Lung (tissue), 12 donors: ENCODE measurements around the gene PPP2R2C. TPM values are rescaled to one million over a fixed set of nuclear protein-coding genes. Genes with fewer than 3 reads are reported as not detected.

ENCODE experiments used
- ATAC-seq: fragments of 200-7000 bp; cut with Tn5 transposase; one replicate; pipeline ENCODE4 v1.9.1; 2020; ENCODE audit warnings: moderate number of reproducible peaks; ENCODE audit not compliant: insufficient read depth, low FRiP score
- DNase-seq, 3 donors: peaks; one replicate each; pipeline ENCODE4 v3.0.0-alpha.2; 2013 to 2017
- H3K27ac ChIP-seq, 2 donors: one replicate each; pipeline ENCODE4 v1.5.1; 2013; ENCODE audit warnings: mild to moderate bottlenecking in 2 of 2, moderate library complexity in 2 of 2, control low read depth in 1 of 2, inconsistent platforms in 1 of 2, low read depth in 1 of 2, low read length in 1 of 2
- H3K27me3 ChIP-seq, 3 donors: one replicate each; pipeline ENCODE4 v1.5.1; 2013; ENCODE audit warnings: low read length in 2 of 3; ENCODE audit not compliant: control insufficient read depth in 3 of 3, insufficient read depth in 3 of 3
- H3K36me3 ChIP-seq, 4 donors: one replicate each; pipeline ENCODE4 v1.5.1; 2013; ENCODE audit warnings: low read length in 4 of 4, mild to moderate bottlenecking in 1 of 4, moderate library complexity in 1 of 4; ENCODE audit not compliant: control insufficient read depth in 4 of 4, insufficient read depth in 4 of 4
- H3K4me1 ChIP-seq, 5 donors: one replicate each; pipeline ENCODE4 v1.5.1; 2013; ENCODE audit warnings: low read length in 5 of 5, mild to moderate bottlenecking in 2 of 5, moderate library complexity in 1 of 5; ENCODE audit not compliant: control insufficient read depth in 5 of 5, insufficient read depth in 5 of 5
- H3K4me3 ChIP-seq: one replicate; pipeline ENCODE4 v1.5.1; 2013; ENCODE audit warnings: mild to moderate bottlenecking, control low read depth, moderate library complexity
- H3K9ac ChIP-seq, 2 donors: one replicate each; pipeline ENCODE4 v1.5.1; 2013; ENCODE audit warnings: low read length in 2 of 2, control low read depth in 1 of 2; ENCODE audit not compliant: insufficient read depth in 1 of 2
- H3K9me3 ChIP-seq, 4 donors: one replicate each; pipeline ENCODE4 v1.5.1; 2013; ENCODE audit warnings: low read length in 3 of 4, mild to moderate bottlenecking in 1 of 4, moderate library complexity in 1 of 4; ENCODE audit not compliant: control insufficient read depth in 4 of 4, insufficient read depth in 3 of 4
- WGBS, 2 donors: extraction: QIAGEN DNeasy Blood & Tissue Kit; methylation state at CpG; one replicate each; pipeline ENCODE4 v1.1.7; 2013; 5-methylcytosine and 5-hydroxymethylcytosine counted together
- polyA plus RNA-seq, 2 donors: library from polyadenylated mRNA; stranded (reverse); fragments of 200-250 nt; gene quantifications; one replicate each; pipeline ENCODE4 v1.2.1, GENCODE V29; 2013
- total RNA-seq, 2 donors: library from RNA; depleted of rRNA in 1 of 2; stranded (reverse); fragments of >200 nt in 1 of 2; gene quantifications; one replicate each; pipeline ENCODE4 v1.2.1, GENCODE V29; 2014 to 2021
- TF ChIP-seq, protein P1 (sequence below): IDR thresholded peaks from 2 replicates; pipeline ENCODE4 v1.5.1; 2012; ENCODE audit warnings: mild to moderate bottlenecking; ENCODE audit errors: control extremely low read depth, extremely low read depth
- donor health status: control.
- donor health status: control.
- donor health status: Bipolar disorder and iron deficiency.
- donor health status: healthy.
- donor health status: DM: yes; HTN: yes; CAD: no.

The PPP2R2C gene
- total and polyA plus RNA-seq, 4 donors, result 0.03 to 0.57 (median 0.04) TPM

DNA sequence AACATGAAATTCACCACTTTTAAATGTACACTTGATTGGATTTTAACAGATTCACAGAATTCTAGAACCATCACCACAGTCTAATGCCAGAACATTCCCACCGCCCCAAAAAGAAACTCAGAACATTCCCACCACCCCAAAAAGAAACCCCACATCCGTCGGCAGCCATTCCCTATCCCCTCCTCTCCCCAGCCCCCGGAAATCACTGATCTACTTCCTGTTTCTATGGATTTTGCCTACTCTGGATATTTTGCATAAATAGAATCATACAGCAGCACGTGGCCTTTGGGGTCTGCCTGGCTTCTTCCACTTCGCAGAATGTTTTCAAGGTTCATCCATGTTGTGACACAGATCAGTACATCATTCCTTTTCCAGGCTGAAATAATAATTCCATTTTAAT is 79.3 kb downstream of the PPP2R2C start:
- Histone ChIP-seq H3K4me3 (no peak overlapping the region), H3K9me3 (peaks cover 0 to 2% (median 0%) of the 10 kb centered on the region in 4 donors), H3K27me3 (peaks cover 0 to 20% (median 4%) of the 10 kb centered on the region in 3 donors), H3K36me3 (no peaks in the 10 kb centered on the region), H3K27ac (no peak overlapping the region), H3K4me1 (peaks cover 0 to 3% (median 0%) of the 10 kb centered on the region in 5 donors), H3K9ac (no peak overlapping the region)
- no peak for ATAC-seq
- TF ChIP-seq, protein P1, sequence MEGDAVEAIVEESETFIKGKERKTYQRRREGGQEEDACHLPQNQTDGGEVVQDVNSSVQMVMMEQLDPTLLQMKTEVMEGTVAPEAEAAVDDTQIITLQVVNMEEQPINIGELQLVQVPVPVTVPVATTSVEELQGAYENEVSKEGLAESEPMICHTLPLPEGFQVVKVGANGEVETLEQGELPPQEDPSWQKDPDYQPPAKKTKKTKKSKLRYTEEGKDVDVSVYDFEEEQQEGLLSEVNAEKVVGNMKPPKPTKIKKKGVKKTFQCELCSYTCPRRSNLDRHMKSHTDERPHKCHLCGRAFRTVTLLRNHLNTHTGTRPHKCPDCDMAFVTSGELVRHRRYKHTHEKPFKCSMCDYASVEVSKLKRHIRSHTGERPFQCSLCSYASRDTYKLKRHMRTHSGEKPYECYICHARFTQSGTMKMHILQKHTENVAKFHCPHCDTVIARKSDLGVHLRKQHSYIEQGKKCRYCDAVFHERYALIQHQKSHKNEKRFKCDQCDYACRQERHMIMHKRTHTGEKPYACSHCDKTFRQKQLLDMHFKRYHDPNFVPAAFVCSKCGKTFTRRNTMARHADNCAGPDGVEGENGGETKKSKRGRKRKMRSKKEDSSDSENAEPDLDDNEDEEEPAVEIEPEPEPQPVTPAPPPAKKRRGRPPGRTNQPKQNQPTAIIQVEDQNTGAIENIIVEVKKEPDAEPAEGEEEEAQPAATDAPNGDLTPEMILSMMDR, result no peak
- WGBS, 2 donors, result 70 to 72% methylated on average over 6 of the region's 6 CpGs
- DNase-seq, result no peak

DNA sequence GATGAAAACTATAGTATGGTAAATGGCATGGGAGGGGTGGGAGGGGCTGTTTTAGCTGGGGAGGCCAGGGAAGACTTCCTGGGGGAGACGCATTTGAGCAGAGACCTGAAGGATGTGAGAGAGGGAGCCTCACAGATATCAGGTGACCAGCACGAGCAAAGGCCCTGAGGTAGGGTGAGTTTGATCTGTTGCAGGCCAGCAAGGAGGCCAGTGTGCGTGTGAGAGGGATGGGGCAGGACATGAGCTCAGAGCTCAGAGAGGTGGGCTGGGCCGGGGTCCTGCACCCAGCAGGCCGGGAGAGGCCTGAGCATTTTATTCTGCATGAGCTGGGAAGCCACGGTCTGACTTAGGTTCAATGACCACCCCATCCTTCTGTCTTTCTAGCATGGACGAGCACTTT is 80.0 kb downstream of the PPP2R2C start:
- ATAC-seq, result no peak
- Histone ChIP-seq H3K9me3 (peaks cover 0 to 2% (median 0%) of the 10 kb centered on the region in 4 donors), H3K4me1 (peaks cover 0 to 3% (median 0%) of the 10 kb centered on the region in 5 donors), H3K9ac (no peak overlapping the region), H3K27ac (no peak overlapping the region), H3K4me3 (no peak overlapping the region), H3K27me3 (peaks cover 0 to 17% (median 4%) of the 10 kb centered on the region in 3 donors), H3K36me3 (no peaks in the 10 kb centered on the region)
- 86 to 95% methylated on average over 7 of the region's 7 CpGs for WGBS, 2 donors
- TF ChIP-seq, protein P1, result no peak
- no peak for DNase-seq

DNA sequence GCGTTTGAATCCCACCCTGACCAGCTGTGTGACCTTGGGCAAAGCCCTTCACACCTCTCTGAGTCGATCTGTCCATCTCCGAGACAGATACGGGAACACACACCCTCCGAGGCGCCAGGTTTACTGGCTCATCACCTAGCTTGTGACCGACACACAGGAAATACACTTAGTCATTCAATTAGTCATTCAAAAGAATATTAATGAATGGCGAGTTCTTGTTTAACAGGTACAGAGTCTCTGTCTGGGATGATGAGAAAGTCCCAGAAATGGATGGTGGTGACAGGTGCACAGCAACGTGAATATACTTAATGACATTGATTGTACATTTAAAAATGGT is 80.6 kb downstream of the PPP2R2C start:
- Histone ChIP-seq H3K27me3 (peaks cover 0 to 17% (median 4%) of the 10 kb centered on the region in 3 donors), H3K4me3 (no peak overlapping the region), H3K27ac (no peak overlapping the region), H3K9ac (no peak overlapping the region), H3K4me1 (peaks cover 0 to 3% (median 0%) of the 10 kb centered on the region in 5 donors), H3K9me3 (peaks cover 0 to 2% (median 0%) of the 10 kb centered on the region in 4 donors), H3K36me3 (no peaks in the 10 kb centered on the region)
- TF ChIP-seq, protein P1, result no peak
- DNase-seq (no peak), ATAC-seq (no peak)
- WGBS, 2 donors, result 78 to 83% methylated on average over 9 of the region's 9 CpGs
